Measurements from ENCODE around the gene ELOB.

ELOB gene

DNA sequence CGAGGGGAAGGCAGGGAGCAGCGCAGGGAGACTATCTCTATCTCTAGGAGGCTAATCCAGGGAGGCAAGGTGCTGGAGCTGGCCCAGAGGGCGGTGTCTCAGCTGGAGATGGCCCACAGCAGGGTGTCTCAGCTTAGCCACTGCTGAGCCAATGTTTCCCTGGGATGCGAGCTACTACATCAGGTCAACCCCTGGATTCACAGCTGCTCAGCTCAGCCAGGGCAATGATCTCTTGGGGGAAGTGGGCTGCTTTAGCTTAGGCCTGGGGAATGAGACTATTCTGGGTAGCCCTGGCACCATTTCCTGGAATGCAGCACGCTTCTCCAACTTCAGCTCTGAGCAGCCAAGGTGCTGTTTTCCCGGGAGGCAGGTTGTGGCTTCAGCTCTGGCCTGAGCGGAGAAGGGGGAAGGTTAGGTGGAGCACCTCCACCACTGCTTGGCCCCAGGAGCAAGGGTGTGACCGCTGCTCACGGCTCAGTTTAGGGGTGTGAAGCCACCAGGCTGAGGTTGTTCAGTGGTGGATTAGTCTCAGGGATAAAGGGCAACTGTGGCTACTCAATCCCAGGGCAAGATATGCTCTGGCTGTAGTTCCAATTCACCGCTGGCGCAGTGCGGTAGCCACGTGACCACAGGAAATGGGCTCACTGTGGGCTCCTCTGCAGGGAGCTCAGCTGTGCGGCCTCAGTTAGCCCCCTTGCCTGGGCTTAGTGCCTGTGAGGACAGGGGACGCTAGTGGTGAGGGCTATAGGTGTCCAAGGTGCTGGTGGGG lies 34.8 kb upstream of the ELOB start:
- no peak for DNase-seq (ENCODE audit: low read depth in 2 of 2, low spot score in 1 of 2)

DNA sequence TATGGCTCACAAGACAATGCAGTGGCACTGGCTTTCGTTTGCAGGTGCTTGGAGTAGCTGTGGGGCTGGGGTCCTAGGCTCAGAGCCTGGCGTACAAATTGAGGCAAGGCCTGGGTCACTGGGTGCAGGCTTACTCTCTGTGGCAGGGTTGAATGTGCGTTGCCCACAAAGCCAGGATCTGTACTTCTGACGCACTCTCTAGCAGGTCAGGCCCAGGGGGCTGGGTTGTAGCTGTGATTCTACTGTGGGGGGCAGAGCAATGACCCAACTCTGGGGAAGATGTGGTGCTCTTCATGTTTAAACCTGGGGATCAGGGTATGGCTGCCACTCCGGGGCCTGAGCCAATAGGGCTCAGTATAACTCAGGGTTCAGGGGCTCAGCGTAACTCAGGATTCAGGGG lies 33.6 kb upstream of the ELOB start:
- no peak for DNase-seq (ENCODE audit: low read depth in 2 of 2, low spot score in 1 of 2)

DNA sequence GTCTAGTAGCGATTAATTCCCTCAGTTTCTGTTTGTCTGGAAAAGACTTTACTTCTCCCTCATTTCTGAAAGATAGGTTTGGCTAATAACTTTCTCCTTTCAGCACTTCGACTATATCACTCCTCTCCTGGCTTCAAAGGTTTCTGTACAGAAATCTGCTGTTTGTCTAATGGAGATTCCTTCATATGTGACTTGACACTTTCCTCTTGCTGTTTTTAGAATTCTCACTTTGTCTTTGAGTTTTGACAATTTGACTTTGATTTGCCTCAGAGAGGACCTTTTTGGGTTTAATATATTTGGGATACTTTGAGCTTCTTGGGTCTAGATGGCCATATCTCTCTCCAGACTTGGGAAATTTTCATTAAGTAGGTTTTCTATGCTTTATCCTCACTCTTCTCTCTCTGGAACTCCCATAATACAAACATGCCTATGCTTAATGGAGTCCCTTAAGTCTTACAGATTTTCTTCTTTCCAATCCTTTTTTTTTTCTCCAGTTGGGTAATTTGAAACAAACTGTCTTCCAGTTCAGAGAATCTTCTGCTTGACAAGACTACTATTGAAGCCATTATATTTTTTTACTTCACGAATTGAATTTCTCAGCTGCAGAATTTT lies 32.2 kb upstream of the ELOB start:
- no peak for DNase-seq (ENCODE audit: low read depth in 2 of 2, low spot score in 1 of 2)

DNA sequence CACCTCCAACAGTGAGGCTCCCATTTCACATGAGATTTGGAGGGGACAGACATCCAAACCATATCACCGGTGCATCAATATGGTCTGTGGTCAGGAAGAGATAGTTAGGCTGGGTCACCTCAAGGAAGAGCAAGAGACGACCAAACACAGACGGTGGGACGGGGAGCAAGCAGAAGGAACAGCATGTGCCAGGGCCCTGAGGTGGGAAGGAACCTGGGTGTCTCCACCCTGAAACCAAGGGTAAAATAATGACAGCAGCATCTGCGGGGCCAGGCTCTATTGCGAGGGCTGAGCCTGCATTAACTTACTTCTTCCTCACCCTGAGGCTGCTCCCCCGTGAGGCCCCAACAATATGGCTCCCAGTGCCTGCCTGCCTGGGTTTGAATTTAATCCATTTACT lies 31.1 kb upstream of the ELOB start:
- DNase-seq (ENCODE audit: low read depth in 2 of 2, low spot score in 1 of 2) = no peak

DNA sequence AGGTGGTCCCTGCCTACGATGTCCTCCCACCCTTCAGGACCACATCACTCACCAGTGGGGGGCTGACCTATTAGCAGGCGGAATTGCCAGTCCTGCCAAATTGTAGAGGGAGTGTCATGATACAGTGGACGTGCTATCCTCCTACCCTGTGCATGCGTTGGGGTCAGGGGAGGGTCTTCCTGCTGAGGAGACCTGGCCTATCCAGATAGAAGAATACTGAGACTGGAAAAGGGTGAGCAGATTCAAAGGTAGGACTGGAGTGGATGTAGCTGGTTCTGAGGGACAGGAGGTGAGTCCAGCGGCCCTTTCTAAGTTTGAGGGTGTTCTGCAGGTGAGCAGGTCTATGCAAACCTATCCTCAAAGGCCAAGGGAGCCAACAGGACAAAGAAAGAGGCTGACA lies 29.2 kb upstream of the ELOB start:
- no peak for DNase-seq (ENCODE audit: low read depth in 2 of 2, low spot score in 1 of 2)

DNA sequence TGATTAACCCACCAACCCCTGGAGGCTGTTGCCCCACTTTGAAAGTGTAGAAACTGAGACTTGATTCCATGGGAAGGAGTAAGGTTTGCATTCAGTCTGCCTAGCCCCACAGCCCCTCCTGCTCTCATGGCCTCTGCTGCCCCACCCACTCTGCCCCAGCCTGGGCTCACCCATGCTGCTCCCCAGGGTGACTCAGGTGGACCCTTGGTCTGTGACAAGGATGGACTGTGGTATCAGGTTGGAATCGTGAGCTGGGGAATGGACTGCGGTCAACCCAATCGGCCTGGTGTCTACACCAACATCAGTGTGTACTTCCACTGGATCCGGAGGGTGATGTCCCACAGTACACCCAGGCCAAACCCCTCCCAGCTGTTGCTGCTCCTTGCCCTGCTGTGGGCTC lies 27.6 kb upstream of the ELOB start:
- DNase-seq (ENCODE audit: low read depth in 2 of 2, low spot score in 1 of 2) = no peak

DNA sequence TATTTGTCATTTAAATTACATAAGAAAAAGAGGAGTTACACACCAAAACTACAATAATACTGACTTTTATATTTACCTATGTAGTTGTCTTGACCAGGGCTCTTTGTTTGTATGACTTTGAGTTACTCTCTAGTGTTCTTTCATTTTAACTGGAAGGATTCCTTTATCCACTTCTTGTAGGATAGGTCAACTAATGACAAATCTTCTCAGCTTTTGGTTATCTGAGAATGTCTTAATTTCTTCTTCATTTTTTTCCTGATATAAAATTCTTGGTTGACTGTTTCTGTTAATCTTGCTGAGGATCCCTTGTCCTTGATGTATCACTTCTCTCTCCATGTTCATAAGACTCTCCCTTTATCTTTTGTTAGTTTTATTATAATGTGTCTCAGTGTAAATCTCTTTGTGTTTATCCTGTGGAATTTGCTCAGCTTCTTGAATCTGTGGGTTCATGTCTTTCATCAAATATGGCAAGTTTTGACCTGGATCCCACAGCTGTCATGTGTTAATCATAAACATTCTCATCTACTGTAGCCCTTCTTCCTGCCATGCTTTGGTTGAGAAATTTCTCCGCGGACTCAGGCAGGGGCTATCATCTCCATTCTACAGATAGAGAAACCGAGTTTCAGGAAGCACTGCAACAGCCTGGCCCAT lies 26.6 kb upstream of the ELOB start:
- DNase-seq (ENCODE audit: low read depth in 2 of 2, low spot score in 1 of 2) = no peak

DNA sequence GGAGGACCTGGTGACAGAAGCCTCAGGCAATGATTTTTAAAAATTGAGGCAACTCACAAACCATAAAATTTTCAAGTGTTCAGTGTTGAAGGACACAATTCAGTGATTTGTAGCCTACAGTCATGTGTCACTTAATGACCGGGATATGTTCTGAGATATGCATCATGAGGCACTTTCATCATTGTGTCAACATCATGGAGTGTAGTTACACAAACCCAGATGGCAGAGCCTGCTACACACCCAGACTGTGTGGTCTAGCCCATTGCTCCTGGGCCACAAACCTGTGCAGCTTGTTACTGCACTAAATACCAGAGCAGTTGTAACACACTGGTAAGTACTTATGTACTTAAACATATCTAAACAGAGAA lies 22.8 kb upstream of the ELOB start:
- no peak for DNase-seq (ENCODE audit: low read depth in 2 of 2, low spot score in 1 of 2)

DNA sequence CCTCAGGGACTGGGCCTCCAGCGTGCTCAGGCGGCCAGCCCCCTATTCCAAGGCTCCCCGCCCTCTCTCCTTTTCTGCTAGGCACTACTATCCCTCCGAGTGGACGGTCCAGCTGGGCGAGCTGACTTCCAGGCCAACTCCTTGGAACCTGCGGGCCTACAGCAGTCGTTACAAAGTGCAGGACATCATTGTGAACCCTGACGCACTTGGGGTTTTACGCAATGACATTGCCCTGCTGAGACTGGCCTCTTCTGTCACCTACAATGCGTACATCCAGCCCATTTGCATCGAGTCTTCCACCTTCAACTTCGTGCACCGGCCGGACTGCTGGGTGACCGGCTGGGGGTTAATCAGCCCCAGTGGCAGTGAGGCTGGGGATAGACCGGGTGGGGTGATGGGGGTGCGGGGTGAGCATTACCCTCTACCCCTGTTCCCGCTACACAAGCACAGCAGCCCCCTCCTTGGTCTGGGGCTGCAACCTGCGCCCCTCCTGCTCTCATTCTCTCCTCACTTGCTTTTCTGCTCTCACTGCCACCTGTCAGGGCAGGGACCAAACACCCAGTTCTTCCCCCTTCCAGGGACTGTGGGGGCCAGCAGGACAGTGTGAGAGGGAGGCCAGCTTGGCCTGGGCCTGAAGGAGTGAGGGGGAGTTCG lies 22.3 kb upstream of the ELOB start:
- no peak for DNase-seq (ENCODE audit: low read depth in 2 of 2, low spot score in 1 of 2)

DNA sequence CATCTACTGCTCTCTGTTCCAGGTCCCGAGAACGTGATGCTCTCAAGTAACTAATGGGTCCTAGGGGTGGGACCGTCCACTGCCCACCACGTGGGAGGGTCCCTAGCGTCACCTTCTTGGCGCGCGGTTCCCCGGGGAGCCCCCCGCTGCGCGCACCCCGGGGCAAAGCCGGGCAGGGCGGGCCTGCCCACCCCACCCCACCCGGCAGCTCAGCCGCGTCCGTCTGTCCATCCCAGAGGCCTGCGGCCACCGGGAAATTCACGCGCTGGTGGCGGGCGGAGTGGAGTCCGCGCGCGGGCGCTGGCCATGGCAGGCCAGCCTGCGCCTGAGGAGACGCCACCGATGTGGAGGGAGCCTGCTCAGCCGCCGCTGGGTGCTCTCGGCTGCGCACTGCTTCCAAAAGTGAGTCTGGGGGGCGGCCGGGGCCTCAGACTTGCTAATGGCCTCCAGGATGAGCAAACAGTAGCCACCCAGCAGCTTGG lies 21.7 kb upstream of the ELOB start:
- no peak for DNase-seq (ENCODE audit: low read depth in 2 of 2, low spot score in 1 of 2)

DNA sequence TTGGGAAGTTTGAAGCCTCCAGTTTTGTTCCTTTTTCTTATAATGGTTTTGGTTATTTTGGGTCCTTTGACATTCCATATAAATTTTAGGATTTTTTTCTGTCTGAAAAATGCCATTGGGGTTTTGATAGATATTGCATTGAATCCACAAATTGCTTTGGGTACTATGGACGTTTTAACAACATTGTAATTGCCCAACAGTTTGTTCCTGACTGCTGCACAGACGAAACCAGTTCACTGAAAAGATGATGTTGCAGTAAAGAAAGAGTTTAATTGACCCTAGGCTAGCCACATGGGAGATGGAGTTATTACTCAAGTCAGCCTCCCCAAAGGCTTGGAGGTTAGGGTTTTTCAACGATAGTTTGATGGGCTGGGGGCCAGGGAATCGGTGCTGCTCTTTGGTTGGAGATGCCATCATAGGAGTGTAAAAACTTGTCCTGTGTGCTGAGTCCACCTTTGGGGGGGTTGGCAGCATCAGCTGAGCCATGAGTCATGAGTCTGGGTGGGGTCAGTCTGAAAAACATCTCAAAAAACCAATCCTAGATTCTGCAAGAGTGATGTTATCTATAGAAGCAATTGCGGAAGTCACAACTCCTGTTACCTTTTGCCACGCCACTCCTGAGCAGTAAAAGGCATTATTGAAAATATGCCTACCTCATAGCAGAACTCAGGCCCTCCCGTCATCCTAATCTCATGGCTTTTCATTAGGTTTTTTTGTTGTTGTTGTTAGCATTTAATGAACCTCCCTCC lies 18.5 kb upstream of the ELOB start:
- DNase-seq (ENCODE audit: low read depth in 2 of 2, low spot score in 1 of 2) = no peak

DNA sequence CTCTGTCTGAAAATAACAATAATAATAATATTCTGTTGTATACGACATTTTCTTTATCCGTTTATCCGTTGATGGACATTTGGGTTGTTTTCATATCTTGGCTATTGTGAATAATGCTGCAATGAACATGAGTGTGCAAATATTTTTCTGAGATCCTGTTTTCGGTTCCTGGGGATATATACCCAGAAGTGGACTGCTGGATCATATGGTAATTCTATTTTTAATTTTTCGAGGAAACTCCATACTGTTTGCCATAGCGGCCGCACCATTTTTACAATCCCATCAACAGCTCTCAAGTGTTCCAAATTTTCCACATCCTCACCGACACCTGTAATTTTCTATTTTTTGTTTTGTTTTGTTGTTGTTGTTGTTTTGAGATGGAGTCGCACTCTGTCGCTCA lies 15.9 kb upstream of the ELOB start:
- DNase-seq (ENCODE audit: low read depth in 2 of 2, low spot score in 1 of 2) = no peak

DNA sequence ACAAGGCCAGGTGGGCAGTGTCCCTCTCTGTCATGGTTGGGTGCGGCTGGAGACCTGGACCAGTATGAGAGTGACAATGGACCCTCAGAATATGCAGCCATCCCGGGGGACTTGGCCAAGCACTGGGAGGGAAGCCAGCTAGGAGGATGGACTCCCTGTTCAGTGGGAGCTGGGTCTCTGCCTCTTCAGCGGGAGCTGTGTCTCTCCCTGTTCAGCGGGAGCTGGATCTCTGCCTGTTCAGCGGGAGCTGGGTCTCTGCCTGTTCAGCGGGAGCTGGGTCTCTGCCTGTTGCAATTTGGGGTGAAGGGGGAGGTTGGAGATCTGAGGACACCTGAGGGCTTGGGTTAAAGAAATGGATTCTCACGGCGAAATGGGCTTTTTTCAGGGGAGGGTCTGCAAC lies 14.1 kb upstream of the ELOB start:
- no peak for DNase-seq (ENCODE audit: low read depth in 2 of 2, low spot score in 1 of 2)

DNA sequence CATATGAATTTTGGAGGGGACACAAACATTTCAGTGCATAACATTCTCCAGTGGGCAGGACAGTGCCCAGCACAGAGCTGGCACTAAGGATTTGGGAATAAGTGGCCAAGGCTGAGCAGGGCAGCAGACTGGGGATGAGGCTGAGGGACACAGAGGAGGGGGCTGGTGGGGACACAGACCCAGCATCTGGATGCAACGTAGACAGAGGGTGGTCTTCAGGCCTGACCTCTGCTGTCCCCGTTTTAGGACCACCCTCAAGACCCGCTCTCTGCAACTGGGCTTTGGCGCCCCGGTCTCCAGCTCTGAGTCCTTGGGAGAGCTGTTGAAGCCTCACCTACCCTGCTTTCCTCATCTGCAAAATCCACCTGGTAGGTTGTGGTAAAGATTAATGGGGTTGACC lies 13.6 kb upstream of the ELOB start:
- no peak for DNase-seq (ENCODE audit: low read depth in 2 of 2, low spot score in 1 of 2)

DNA sequence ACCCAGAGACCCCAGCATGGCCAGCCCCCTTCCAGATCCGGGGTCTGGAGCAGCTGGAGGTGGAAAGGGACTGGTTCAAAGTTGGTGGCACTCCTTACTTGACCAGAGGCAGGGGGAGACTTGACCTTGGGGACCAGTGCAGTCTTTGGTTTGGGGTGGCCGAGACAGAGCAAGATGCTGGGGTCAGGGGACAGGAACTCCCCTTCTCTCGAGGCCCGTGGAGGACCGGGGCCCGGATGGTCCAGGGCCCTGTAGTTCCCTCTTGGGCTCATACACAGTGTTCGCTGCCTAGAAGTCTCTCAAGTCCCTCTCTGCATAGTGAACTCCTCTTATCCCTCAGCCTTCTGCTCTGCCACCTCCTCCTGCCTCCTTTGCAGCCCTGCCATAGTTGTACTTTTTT lies 10.9 kb upstream of the ELOB start:
- DNase-seq (ENCODE audit: low read depth in 2 of 2, low spot score in 1 of 2) = no peak

DNA sequence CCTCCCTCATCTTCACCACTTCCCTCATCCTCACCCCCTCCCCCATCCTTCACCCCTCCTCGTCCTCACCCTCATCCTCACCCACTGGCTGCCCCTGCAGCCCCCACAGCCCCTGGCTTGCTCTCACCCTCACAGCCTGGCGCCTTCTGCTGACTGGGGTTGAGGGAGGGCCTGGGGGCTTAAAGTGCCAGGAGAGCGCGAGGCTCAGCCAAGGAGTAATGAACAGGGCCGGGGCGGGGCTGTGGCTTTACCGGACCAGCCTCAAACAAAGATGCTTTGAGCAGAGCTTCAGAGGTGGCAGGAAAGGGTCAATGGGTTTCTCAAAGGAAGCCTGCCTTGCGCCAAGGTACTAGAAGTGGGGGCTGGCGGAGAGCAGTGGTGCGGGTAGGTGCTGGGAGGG lies 10.3 kb upstream of the ELOB start, which contains the start of gene PRSS33:
Gene PRSS33, minus strand, starts transcription at position 155 of the 400 bp plus-strand sequence. CDS start 1,013 bp downstream, outside the sequence.
- DNase-seq (ENCODE audit: low read depth in 2 of 2, low spot score in 1 of 2) = no peak

DNA sequence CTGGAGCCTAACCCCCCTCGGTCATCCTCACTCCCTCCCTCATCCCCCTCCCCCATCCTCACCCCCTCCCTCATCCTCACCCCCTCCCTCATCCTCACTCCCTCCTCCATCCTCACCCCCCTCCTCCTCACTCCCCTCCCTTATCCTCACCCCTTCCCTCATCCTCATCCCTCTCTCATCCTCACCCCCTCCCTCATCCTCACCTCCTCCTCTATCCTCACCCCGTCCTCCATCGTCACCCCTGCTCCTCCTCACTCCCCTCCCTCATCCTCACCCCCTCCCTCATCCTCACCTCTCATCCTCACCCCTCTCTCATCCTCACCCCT lies 9.7 kb upstream of the ELOB start:
- no peak for DNase-seq (ENCODE audit: low read depth in 2 of 2, low spot score in 1 of 2)

DNA sequence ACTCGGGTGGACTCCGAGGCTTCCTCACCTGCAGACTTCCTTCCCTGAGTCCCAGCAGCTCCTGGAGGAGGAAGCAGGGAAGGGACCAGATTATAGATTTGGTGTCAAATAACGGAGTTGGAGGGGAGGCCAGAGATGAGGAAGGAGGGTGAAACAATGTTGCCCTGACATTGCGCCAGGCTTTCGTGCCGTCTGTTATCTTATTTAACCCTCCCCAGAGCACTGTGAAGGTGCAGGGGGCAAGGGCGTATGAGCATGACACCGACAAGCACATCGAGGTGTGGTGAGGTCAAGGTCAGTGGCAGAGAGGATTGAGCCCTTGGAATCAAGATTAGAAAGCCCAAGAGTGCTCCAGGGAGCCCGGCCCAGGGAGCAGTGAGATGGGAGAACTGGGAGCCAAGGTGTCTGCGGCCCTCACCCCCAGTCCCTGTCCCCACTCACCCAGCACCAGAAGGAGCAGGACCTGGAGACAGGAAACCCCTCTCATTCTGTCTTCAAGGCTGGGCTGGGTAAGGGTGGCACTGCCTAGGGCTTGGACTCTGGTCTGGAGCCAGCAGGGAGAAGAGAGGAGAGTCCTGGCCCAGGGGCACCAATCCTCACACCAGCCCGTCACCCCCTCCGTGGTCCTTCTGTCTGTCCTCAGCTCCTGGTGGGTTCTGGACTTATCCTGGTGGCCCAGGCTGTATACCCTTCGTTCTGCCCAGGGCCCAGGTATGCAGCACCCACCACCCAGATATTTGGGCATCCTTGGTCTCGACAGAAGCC lies 9.2 kb upstream of the ELOB start:
- DNase-seq (ENCODE audit: low read depth in 2 of 2, low spot score in 1 of 2) = no peak

DNA sequence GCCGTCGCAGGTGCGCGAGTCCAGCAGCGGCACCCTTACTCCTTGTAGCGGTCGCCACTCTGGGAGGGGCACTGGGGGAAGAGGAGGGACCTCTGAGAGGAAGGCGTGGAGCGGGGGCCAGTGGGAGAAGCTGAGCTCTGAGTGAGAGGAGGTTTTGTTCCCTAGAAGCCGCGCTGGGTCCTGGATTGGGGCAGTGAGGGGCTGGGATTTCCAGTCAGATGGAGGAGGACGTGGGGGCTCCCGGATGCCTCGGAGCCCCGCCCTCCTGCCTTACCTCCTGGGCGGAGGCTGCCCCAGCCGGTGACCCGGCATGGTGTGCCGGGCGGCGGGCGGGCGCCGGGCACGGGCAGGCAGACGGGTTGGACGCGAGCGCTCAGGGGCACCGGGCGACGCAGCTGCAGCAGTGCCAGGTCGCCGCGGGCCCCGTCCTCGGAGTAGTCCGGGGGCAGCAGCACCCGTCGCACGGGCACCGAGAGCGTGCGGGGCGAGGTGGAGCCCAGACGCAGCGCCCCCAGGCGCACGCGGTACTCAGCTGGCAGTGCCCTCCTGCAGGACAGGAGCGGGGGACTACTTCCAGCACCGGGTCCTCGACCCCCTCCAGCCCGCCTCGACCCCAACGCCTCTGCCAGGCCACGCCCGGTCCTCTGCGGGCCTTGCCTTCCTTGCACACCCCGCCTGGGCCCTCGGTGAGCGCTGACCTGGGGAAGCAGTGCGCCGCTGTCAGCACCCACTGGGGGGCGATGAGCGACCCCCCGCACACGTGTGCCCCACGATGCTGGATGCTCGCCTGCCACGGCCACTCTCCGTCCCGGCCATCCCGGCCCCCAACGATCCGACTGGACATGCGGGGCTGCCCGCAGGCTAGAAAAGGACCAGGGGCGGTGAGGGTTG lies 8.3 kb upstream of the ELOB start:
- no peak for DNase-seq (ENCODE audit: low read depth in 2 of 2, low spot score in 1 of 2)

All from stimulated activated CD8-positive, alpha-beta memory T cell treated with anti-CD3 and anti-CD28 coated beads, Interleukin-4, amount 100 ng/mL, for 4 hours (primary cell).